ENCODE results near the gene CHAC2. TPM values are rescaled to one million over a fixed set of nuclear protein-coding genes. Genes with fewer than 3 reads are reported as not detected.

Gene CHAC2
- total RNA-seq, 1 donor from 2014 or later, result 1.1 TPM

Other genes starting within 250 kb of the CHAC2 start
- 26.1 TPM for gene ASB3, start 19.1 kb downstream of the CHAC2 start, total RNA-seq
- gene ERLEC1, start 19.2 kb downstream of the CHAC2 start, total RNA-seq, result 99.2 TPM
- 0.92 TPM for gene GPR75, start 92.2 kb downstream of the CHAC2 start, total RNA-seq
- gene PSME4, start 203.2 kb downstream of the CHAC2 start, total RNA-seq, result 52.1 TPM